Nephron progenitor cell (in vitro differentiated cells): ENCODE data around the gene NKX2-8.

ENCODE experiments used
- DNase-seq: peaks from one replicate; pipeline ENCODE4 v3.0.0; 2021
- H3K27ac Mint-ChIP-seq: 2 replicates; pipeline ENCODE4 v1.8.0; 2021; ENCODE audit warnings: mild to moderate bottlenecking, moderate library complexity, mixed read lengths
- H3K27me3 Mint-ChIP-seq: 2 replicates; pipeline ENCODE4 v1.8.0; 2021; ENCODE audit warnings: mild to moderate bottlenecking, low read depth, mixed read lengths; ENCODE audit not compliant: poor library complexity
- H3K36me3 Mint-ChIP-seq: 2 replicates; pipeline ENCODE4 v1.8.0; 2021; ENCODE audit warnings: low read depth, mixed read lengths
- H3K4me1 Mint-ChIP-seq: 2 replicates; pipeline ENCODE4 v1.8.0; 2021; ENCODE audit warnings: mixed read lengths
- H3K4me3 Mint-ChIP-seq: 2 replicates; pipeline ENCODE4 v1.8.0; 2021; ENCODE audit warnings: mild to moderate bottlenecking, moderate library complexity, mixed read lengths
- H3K9me3 Mint-ChIP-seq: 2 replicates; pipeline ENCODE4 v1.8.0; 2021; ENCODE audit warnings: mild to moderate bottlenecking, moderate library complexity, mixed read lengths
- CTCF ChIP-seq: fragments of 200-600 bp; sonication (generic); IDR thresholded peaks from 2 replicates; pipeline ENCODE4 v1.5.0; 2021; ENCODE audit warnings: antibody characterized with exemption

The NKX2-8 gene

GRCh38 chr14:36583242-36583892 lies 953 bp upstream of the NKX2-8 start:
- no peak overlapping the region for H3K4me3 Mint-ChIP-seq
- DNase-seq = peak; percentile 18
- no peaks in the 10 kb centered on the region for H3K36me3 Mint-ChIP-seq
- TF ChIP-seq CTCF = no peak
- no peaks in the 10 kb centered on the region for H3K9me3 Mint-ChIP-seq
- H3K4me1 Mint-ChIP-seq = no peaks in the 10 kb centered on the region
- peaks cover 17% of the 10 kb centered on the region for H3K27me3 Mint-ChIP-seq
- no peak overlapping the region for H3K27ac Mint-ChIP-seq

GRCh38 chr14:36582874-36583241 lies 444 bp upstream of the NKX2-8 start:
- H3K36me3 Mint-ChIP-seq = no peaks in the 10 kb centered on the region
- no peak for TF ChIP-seq CTCF

GRCh38 chr14:36580856-36581831 lies 1.3 kb downstream of the NKX2-8 start:
- peak; percentile 61 for DNase-seq
- peak overlapping the region; percentile 72 for H3K4me3 Mint-ChIP-seq
- no peaks in the 10 kb centered on the region for H3K4me1 Mint-ChIP-seq
- no peaks in the 10 kb centered on the region for H3K36me3 Mint-ChIP-seq
- no peaks in the 10 kb centered on the region for H3K27me3 Mint-ChIP-seq
- H3K27ac Mint-ChIP-seq = no peak overlapping the region
- H3K9me3 Mint-ChIP-seq = no peaks in the 10 kb centered on the region
- TF ChIP-seq CTCF = no peak

More at GRCh38 chr14:36582874-36583241, 444 bp upstream of the NKX2-8 start:
- Mint-ChIP-seq H3K9me3 (no peaks in the 10 kb centered on the region), H3K4me3 (peak overlapping the region; percentile 44), H3K27ac (no peak overlapping the region), H3K27me3 (peaks cover 12% of the 10 kb centered on the region), H3K4me1 (no peaks in the 10 kb centered on the region)
- DNase-seq = no peak

- H3K4me3 Mint-ChIP-seq = peak overlapping the region; percentile 26
- no peaks in the 10 kb centered on the region for H3K27me3 Mint-ChIP-seq
- no peak overlapping the region for H3K27ac Mint-ChIP-seq
- H3K9me3 Mint-ChIP-seq = no peaks in the 10 kb centered on the region
- peak; percentile 14 for DNase-seq
- no peaks in the 10 kb centered on the region for H3K4me1 Mint-ChIP-seq
- no peak for TF ChIP-seq CTCF
- no peaks in the 10 kb centered on the region for H3K36me3 Mint-ChIP-seq
These were observed 2.1 kb downstream of the NKX2-8 start for GRCh38 chr14:36580141-36580855.

- DNase-seq = no peak
- Mint-ChIP-seq H3K27me3 (no peaks in the 10 kb centered on the region), H3K36me3 (no peaks in the 10 kb centered on the region)
These were observed 2.8 kb downstream of the NKX2-8 start for GRCh38 chr14:36579573-36580140.

More at GRCh38 chr14:36579573-36580140, 2.8 kb downstream of the NKX2-8 start:
- no peak for TF ChIP-seq CTCF
- Mint-ChIP-seq H3K4me3 (no peak overlapping the region), H3K27ac (no peak overlapping the region), H3K4me1 (no peaks in the 10 kb centered on the region), H3K9me3 (no peaks in the 10 kb centered on the region)
